Vein endothelial cell (primary cell): Measurements from ENCODE around the gene PSMB8. TPM values are rescaled to one million over a fixed set of nuclear protein-coding genes. Genes with fewer than 3 reads are reported as not detected.

Source experiments
- total RNA-seq: library from RNA; depleted of rRNA; stranded (reverse); fragments of >200 nt; gene quantifications from 2 replicates; pipeline ENCODE4 v1.2.3, GENCODE V29; 2012

The PSMB8 gene
- total RNA-seq, result 32.2 and 34.3 TPM in 2 replicates

DNA sequence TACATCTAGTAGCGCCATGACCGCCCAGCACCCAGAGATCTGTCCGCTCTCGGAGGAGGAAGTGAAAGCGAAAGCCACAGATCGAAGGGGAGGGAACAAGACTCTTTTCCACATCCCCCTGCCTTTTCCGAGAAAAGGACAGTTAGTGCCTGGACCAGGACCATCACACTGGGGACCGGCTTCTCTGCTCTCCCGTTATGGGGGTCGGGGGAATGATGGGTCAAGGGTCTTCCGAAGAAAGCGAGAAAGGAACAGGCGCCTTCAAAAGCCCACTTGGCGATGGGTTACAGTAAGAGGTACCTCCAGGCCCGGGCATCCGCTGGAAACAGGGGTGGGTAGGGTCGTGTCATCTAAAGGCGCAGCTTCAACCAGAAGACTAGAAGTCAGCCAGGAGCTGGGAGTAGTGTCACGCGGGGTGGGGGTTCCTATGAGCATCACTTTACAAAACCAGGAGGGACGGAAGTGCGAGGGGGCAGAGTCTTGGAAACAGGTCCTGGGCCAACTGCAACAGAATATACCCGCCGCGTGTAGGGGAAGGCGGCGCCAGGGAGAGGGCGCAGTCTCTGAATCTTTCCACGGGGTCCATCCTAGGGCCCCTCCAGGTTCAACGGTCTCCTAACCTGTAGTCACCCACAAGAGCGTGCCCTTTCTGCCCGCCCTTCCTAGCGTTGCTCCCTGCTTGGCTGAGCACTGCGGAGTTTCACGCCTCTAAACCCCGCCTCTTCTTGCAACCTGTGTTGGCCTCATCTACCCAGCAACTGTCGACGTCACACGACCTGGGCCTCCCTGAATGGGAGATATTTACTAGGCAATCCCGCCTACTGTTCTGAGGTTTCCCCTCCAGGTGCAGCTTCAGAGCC lies at the start of gene PSMB8:
Gene PSMB8, minus strand, starts transcription at position 69 of the 860 bp plus-strand sequence. Its CDS starts 51 bp downstream, at position 18.

DNA sequence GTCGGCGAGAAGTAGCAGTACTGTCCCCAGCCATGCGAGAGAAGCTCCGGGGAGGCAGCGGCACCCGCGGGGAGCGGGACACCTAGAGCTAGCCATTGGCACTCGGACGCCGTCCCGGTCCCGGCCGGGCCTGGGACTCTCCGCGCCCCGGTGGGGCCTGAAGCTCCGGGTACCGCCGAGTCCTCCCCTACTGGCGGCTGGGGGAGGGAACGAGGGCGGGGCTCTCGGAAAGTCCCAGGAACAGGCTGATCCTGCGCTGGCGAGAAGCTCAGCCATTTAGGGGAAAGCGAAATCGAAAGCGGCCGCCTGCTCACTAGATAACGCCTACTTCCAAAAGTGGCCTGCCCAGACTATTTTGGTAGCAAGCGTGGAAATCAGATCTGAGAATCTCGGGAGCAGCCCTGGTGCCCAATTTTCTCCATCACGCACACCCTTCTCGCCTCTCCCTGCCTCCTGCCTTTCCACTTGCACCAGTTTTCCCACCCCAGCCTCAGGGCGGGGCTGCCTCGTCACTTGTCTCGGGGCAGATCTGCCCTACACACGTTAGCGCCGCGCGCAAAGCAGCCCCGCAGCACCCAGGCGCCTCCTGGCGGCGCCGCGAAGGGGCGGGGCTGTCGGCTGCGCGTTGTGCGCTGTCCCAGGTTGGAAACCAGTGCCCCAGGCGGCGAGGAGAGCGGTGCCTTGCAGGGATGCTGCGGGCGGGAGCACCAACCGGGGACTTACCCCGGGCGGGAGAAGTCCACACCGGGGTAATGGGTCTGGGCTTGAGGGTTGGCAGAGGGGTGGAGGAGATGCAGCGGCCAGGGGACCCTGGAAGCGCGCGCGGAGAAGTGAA lies 9.9 kb upstream of the PSMB8 start, which contains the start of the genes PSMB9 and TAP1:
Gene PSMB9, plus strand, starts transcription at position 652 of the 835 bp plus-strand sequence. Its CDS starts 38 bp downstream, at position 690.
Gene TAP1, minus strand, starts transcription at position 164 of the 835 bp plus-strand sequence. Its CDS starts 68 bp downstream, at position 96.

DNA sequence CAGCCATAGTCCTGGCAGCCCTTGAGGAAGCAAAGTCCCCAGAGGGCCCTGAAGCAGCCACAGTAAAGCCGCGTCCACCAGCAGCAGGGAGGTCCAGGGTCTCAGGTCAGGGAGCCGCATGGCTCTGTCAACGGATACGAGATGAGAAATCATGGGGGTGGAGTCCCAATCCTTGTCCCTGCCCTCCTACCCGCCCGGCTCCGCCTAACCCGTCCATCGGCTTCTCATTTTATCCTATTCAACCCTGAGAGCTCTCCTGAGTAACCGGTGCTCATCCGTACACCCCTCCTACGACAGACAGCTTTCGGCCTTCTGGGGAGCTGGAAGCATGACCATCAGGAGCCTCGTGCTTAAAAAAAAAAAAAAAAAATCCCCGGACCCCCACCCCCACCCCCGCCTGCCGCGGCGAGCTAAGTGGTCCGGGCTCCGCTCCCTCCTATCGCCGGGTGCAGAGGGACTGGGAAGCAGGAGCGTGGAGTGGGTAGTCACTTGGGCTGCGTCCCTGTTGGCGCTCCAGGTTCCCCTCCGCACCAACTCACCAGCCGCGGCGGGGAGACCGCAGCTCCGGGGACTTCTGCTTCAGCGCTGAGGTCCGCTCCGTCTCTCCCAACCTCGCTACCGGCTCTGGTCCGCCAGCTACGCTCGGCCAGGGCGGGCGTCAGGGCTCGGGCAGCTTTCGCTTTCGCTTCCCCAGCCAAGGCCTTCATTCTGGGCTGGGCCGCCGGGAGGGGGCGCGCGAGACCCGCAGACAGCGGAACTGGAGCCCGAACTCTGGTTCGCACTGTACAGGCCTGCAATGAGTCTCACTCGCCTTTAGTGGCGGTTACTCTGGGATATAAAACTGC lies 5.5 kb downstream of the PSMB8 start, which contains the start of gene TAP2:
Gene TAP2, minus strand, starts transcription at position 626 of the 845 bp plus-strand sequence. Its CDS starts 506 bp downstream, at position 120.

DNA sequence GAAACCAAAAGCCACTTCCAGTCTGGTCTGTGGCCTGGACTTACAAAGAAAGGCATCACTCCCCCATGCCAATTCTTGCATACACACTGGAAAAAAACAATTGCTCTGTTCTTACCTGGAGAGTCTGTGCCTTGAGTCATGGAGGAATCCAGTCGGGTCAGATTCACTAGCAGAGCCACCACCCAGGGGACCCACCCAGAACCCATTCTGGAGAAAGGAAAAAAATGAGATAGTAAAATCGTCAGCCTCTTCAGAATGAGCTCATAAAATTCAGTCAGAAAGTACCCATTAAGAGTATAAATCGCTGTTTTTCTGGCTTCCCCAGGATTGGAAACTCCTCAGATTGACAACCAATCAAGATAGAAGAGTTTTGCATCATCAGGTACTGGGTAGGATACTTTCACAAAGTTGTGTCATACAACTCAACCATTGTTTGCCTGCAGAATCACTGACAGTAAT lies 27.1 kb downstream of the PSMB8 start, which contains the start of gene HLA-DOB:
Gene HLA-DOB, minus strand, starts transcription at position 257 of the 459 bp plus-strand sequence. Its CDS starts 51 bp downstream, at position 206.

Other genes with a start within 250 kb of the PSMB8 start
- gene HLA-DQA1, start 206.6 kb downstream of the PSMB8 start, total RNA-seq, result not detected in 2 replicates
- gene HLA-DQB1, start 177.4 kb downstream of the PSMB8 start, total RNA-seq, result not detected in 2 replicates
- gene HLA-DQA2, start 102.7 kb downstream of the PSMB8 start, total RNA-seq, result 0.19 TPM in 1 of 2 replicates, not detected in the other
- gene HLA-DQB2, start 80.5 kb downstream of the PSMB8 start, total RNA-seq, result not detected in 2 replicates
- gene HLA-DOB, start 27.0 kb downstream of the PSMB8 start, total RNA-seq, result under 0.01 and 0.19 TPM in 2 replicates
- gene TAP2, start 5.3 kb downstream of the PSMB8 start, total RNA-seq, result 18.3 and 21.6 TPM in 2 replicates
- gene TAP1, start 9.7 kb upstream of the PSMB8 start, total RNA-seq, result 25.5 and 29.3 TPM in 2 replicates
- 2.9 and 3.9 TPM in 2 replicates for gene PSMB9, start 10.1 kb upstream of the PSMB8 start, total RNA-seq
- gene HLA-DMB, start 97.0 kb upstream of the PSMB8 start, total RNA-seq, result 0.96 and 1.3 TPM in 2 replicates
- gene HLA-DMA, start 109.0 kb upstream of the PSMB8 start, total RNA-seq, result 0.48 and 2.0 TPM in 2 replicates
- gene BRD2, start 124.5 kb upstream of the PSMB8 start, total RNA-seq, result 128 and 139 TPM in 2 replicates
- not detected in 2 replicates for gene HLA-DOA, start 165.5 kb upstream of the PSMB8 start, total RNA-seq
- gene HLA-DPA1, start 229.6 kb upstream of the PSMB8 start, total RNA-seq, result 0.33 TPM in 1 of 2 replicates, not detected in the other
- 1.6 and 7.5 TPM in 2 replicates for gene HLA-DPB1, start 231.9 kb upstream of the PSMB8 start, total RNA-seq